ENCODE data around the gene TTC7B. TPM values are rescaled to one million over a fixed set of nuclear protein-coding genes. Genes with fewer than 3 reads are reported as not detected.

The TTC7B gene
- total and polyA plus RNA-seq, 10 of the 15 experiments (the other 5 are each of a cell fraction or from before 2014, with no cell fraction given) = under 0.01 to 1.1 (median 0.26) TPM; not detected in 2

DNA sequence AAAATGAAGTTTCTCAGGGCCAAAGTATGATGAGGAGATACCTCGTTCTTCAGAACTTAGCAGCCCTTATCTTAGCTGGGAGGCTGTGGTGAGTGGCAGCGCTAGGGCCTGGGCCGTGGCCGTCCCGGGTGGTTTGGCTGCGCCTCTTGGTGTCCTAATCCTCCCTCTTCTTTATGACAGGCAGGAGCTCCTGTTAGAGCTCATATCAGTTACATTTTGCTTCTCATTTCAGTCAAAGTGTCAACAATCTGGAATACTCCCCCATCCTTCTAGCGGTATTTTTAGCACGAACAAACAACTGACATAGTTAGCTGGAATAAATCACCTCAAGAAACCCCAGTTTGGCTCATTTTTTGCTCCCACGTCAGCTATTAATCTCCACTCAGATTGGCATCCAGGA is 188.8 kb downstream of the TTC7B start:
- CTCF ChIA-PET = no interaction called here
- FAIRE-seq = no peak
- SMC1A ChIA-PET (ENCODE audit: uncharacterized antibody, unreplicated experiment) = interaction anchor here (0.6 kb wide), 1 partner anchor 77 kb away, joined by 3 read pairs; no protein-coding TSS in a partner anchor
- Histone ChIP-seq H3K27me3 (replicated peaks in 1 of 2; ENCODE audit: control insufficient read depth in 2 of 2, insufficient read depth in 2 of 2, low read length in 1 of 2) (peaks cover 0 to 1% of the 10 kb centered on the region in 2 experiments; a peak in 2 of 4 replicates), H4K20me1 (ENCODE audit: control insufficient read depth, insufficient read depth) (no peaks in the 10 kb centered on the region; the same call in 1 of the 2 replicates), H2AFZ (ENCODE audit: control insufficient read depth, low read depth, low read length) (no peak overlapping the region), H3K4me2 (ENCODE audit: control insufficient read depth, insufficient read depth) (no peak overlapping the region), H3K4me3 (no peak overlapping the region), H3K27ac (ENCODE audit: control insufficient read depth, insufficient read depth) (no peak overlapping the region), H3K9me3 (replicated peaks; ENCODE audit: control insufficient read depth, insufficient read depth, low read length) (no peaks in the 10 kb centered on the region), H3K9ac (ENCODE audit: control insufficient read depth, insufficient read depth, low read length) (no peak overlapping the region), H3K36me3 (ENCODE audit: control insufficient read depth in 2 of 2, insufficient read depth in 2 of 2, low read length in 1 of 2) (no peaks in the 10 kb centered on the region), H3K4me1 (ENCODE audit: control insufficient read depth, insufficient read depth, low read length) (no peaks in the 10 kb centered on the region), H3K79me2 (ENCODE audit: control insufficient read depth, insufficient read depth, low read length) (no peaks in the 10 kb centered on the region)
- TF ChIP-seq, protein P1, sequence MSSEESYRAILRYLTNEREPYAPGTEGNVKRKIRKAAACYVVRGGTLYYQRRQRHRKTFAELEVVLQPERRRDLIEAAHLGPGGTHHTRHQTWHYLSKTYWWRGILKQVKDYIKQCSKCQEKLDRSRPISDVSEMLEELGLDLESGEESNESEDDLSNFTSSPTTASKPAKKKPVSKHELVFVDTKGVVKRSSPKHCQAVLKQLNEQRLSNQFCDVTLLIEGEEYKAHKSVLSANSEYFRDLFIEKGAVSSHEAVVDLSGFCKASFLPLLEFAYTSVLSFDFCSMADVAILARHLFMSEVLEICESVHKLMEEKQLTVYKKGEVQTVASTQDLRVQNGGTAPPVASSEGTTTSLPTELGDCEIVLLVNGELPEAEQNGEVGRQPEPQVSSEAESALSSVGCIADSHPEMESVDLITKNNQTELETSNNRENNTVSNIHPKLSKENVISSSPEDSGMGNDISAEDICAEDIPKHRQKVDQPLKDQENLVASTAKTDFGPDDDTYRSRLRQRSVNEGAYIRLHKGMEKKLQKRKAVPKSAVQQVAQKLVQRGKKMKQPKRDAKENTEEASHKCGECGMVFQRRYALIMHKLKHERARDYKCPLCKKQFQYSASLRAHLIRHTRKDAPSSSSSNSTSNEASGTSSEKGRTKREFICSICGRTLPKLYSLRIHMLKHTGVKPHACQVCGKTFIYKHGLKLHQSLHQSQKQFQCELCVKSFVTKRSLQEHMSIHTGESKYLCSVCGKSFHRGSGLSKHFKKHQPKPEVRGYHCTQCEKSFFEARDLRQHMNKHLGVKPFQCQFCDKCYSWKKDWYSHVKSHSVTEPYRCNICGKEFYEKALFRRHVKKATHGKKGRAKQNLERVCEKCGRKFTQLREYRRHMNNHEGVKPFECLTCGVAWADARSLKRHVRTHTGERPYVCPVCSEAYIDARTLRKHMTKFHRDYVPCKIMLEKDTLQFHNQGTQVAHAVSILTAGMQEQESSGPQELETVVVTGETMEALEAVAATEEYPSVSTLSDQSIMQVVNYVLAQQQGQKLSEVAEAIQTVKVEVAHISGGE (CRISPR knock-in tag; IDR thresholded peaks at IDR 0.05) = no peak
- TF ChIP-seq SUPT20H (IDR thresholded peaks at IDR 0.05; ENCODE audit: borderline replicate concordance, control insufficient read depth, low read depth, low read length) = no peak
- TF ChIP-seq, protein P2, sequence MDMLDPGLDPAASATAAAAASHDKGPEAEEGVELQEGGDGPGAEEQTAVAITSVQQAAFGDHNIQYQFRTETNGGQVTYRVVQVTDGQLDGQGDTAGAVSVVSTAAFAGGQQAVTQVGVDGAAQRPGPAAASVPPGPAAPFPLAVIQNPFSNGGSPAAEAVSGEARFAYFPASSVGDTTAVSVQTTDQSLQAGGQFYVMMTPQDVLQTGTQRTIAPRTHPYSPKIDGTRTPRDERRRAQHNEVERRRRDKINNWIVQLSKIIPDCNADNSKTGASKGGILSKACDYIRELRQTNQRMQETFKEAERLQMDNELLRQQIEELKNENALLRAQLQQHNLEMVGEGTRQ (IDR thresholded peaks at IDR 0.05; ENCODE audit: borderline replicate concordance, low read depth, low read length) = no peak
- TF ChIP-seq PML (IDR thresholded peaks at IDR 0.05; ENCODE audit: low read length) = no peak
- no peak for TF ChIP-seq STAT3 (IDR thresholded peaks at IDR 0.05; ENCODE audit: low read depth, low read length)
- TF ChIP-seq FOS (IDR thresholded peaks at IDR 0.05; ENCODE audit: borderline replicate concordance, extremely low read depth, insufficient read length) = no peak
- TF ChIP-seq MTA2 (IDR thresholded peaks at IDR 0.05; ENCODE audit: low read depth) = no peak
- TF ChIP-seq CHD2 (IDR thresholded peaks at IDR 0.05; ENCODE audit: borderline replicate concordance, low read depth, low read length) = no peak
- no peak for TF ChIP-seq CREM (IDR thresholded peaks at IDR 0.05; ENCODE audit: low read depth)
- TF ChIP-seq RELA (IDR thresholded peaks at IDR 0.05; ENCODE audit: borderline replicate concordance, partially characterized antibody) = no peak
- TF ChIP-seq ASH2L (IDR thresholded peaks at IDR 0.05; ENCODE audit: borderline replicate concordance, low read depth) = no peak
- TF ChIP-seq PAX5 (IDR thresholded peaks at IDR 0.05; ENCODE audit: borderline replicate concordance, low read depth, low read length) = no peak
- WGBS (ENCODE audit: insufficient coverage, insufficient replicate concordance, low lambda C conversion rate, missing lambda C conversion rate) = 37% methylated on average over 9 of the region's 9 CpGs
- intact Hi-C loops (cut with micrococcal nuclease; ENCODE audit: unreplicated experiment) (no loop called here), in situ Hi-C loops (cut with MboI) (no loop called here)
- BruUV-seq (replicated peaks) = no TSS peak
- RAD21 ChIA-PET (ENCODE audit: unreplicated experiment) = no interaction called here
- POLR2A ChIA-PET = no interaction called here
- no peak for ATAC-seq
- DNase-seq (ENCODE audit: low read depth, low spot score) = no peak
